Hematopoietic multipotent progenitor cell treated with erythropoietin and hydrocortisone succinate and interleukin-3 and kit ligand, for 6 days (in vitro differentiated cells): ENCODE results near the gene CDC42EP1.

Experiments used
- DNase-seq: peaks from one replicate; pipeline ENCODE4 v3.0.0-alpha.2; 2015

Gene CDC42EP1

DNA sequence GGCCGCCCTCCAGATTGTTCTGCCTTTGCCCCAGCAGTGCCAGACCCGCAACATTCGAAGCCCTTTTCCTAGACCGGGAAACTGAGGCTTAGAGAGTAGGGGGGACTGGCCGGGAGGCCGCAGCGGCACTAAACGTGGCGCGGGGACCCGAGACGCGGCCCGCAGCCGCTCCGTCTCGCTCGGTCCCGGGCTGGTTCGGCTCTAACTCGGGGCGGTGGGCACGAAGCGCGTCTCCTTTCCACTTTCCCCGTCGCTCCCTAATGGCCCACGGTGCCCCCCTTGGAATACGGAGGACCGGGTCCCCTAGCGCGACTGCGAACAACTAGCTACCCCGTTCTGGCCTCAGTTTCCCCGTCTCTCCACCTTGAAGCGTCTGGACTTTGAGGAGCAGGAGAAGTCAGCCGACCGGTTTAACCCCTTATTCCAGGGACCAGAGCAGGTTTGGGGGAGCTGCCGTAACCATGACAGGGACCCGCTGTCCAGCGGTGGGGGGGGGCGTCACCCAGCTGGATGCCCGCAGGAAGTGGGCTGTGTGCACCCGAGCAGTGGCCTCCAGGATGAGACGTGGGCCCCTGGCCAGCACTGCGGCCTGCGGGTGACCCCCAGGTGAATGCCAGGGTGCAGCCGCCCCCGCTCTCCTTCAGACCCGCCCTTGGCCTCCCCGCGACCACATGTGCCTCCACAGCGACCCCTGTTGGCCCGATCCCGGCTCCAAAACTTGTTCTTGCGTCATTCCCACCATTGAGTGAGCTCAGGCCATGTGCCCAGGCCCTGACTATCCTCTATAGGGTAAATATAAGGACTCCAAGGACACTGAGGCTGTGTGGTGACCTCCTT is 1.1 kb downstream of the CDC42EP1 start:
- DNase-seq: peak; percentile 91

GRCh38 chr22:37562049-37562875 is 2.0 kb downstream of the CDC42EP1 start:
- no peak for DNase-seq

DNA sequence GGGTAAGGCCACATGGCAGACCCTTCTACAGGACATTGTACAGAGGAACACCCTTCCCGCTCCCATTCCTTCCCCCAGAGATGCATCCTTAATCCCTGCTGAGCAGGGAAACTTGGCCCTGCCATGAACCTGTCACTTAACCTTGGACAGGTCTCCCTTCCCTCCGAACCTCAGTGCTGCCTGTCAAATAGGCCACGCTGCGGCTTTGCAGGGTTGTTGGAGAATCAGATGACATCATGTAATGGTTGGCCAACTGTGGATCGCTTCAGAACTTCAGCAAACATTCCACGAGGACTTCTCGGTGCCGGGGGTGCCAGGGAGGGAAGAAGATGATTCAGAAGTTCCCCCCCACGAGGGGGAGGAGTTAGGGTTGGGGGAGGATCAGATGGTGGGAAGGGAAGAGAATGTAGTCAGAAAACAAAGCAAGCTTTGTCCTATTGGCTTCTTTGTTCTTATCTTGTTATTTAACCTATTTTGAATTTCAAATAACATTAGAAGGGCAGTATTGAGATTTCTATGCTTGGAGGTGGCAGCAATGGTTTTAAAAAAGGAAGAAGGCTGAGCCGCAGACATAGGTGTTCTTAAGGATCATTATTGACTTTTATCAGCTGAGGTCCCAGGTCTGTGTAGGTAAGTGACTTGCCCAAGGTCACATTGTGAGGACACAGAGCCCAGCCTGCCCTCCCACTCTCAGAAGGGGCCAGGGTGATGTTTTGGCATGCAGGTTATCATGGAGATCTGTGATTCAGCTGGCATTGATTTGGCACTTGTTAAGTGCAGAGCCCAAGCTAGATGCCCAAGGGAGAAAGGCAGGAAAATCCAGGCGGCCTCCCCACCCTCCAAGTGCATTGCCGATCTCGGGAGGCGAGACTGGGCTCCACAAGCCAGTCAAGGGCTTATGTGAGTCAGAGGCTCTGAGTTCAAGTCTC is 3.1 kb downstream of the CDC42EP1 start:
- DNase-seq: no peak

GRCh38 chr22:37564111-37564711 is 3.9 kb downstream of the CDC42EP1 start:
- no peak for DNase-seq

GRCh38 chr22:37565830-37566229 is 5.5 kb downstream of the CDC42EP1 start:
- no peak for DNase-seq

- DNase-seq: no peak
Observed at GRCh38 chr22:37566329-37566837, 6.1 kb downstream of the CDC42EP1 start.

DNA sequence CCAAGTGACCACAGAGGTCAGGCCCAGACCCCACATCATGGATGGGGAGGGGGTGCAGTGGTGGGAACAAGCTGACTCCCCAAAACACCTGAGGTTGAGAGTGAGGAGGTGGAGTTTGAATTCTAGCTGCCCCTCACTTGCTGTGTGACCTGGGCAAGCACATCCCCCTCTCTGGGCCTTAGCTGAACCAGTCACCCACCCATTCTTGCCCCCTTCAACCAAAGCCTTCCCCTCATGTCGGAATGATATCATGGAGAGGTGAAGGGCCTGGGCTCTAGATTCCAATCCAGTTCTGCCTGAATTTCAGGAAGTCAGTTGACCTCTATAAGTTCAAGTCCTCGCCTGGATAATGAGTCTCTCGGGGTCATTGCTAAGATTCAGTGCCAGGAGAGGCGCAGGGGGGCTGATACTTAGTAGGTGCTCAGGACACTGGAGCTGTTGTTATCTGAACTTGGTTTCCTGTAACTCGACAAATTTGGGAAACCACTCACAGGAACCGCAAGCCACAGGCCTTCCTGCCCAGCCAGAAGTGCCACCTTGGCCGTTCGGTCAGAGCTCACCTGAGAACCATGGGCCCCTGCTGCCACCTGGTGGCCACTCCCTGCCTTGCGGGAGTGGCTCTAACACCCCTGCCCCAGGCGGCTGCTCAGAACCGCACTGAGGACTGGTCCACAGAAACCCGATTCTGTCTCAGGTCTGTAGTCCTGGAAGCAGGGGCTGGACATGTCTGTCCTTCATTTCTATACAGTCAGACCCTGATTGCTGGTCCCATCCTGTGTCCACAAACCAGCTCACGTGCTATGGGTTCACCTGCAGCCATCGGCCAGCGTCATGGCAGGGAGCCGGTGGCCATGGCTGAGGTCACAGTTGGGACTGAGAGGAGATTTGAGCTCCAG is 6.9 kb downstream of the CDC42EP1 start:
- peak; percentile 85 for DNase-seq

GRCh38 chr22:37568012-37568411 is 7.7 kb downstream of the CDC42EP1 start:
- DNase-seq: no peak

GRCh38 chr22:37568448-37569008 is 8.2 kb downstream of the CDC42EP1 start:
- DNase-seq: no peak

- no peak for DNase-seq
Observed at GRCh38 chr22:37569009-37569920, 9.0 kb downstream of the CDC42EP1 start.

DNA sequence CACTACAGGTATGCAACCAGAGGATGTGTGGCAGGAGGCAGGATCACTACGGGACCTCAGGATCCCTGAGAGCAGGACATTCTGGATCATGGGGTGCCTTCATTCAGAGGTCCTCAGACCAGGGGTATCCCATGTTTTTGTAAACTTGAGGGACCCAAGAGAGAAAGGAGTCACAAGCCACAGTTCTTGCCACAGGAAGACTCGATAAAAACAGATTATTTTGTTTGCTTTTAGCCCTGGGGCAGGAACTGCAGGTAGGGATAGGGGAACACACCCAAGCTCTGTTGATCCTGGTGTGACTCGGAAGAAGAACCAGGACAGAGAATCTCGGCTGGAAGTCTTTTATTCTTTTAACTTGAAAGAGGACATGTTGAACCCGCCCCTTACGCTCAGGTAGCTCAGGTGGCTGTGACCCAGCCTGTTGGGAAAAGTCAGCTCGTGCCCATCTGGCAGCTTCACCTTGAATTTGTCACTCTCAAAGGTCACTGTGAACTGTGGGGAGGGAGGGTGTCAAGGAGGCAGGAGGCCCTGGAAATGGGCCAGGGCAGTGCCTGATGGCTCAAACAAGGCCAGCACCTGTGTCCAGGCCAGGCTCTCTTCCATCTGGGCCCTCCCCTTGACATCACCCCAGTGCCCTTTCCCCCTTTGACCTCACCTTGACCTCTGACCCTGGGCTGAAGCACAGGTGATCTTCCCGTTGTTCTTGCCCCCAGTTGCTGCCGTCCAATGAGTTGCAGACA is 9.8 kb downstream of the CDC42EP1 start:
- DNase-seq: no peak

DNA sequence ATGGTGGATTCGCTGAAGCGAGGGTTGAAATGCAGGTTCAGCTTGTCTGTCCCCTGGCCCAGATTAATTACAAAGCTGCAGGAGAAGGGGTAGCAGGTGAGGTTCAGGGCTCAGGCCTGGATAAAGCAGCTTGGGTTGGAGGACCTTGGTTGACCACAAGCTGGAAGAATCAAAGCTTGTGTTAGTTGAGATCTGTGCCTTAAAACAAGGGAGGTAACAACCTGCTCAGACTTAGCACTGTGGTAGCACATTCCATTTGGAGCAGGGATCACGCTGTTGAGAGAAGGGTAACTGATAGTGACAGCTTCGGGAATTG is 10.3 kb downstream of the CDC42EP1 start:
- no peak for DNase-seq

GRCh38 chr22:37571258-37571991 is 11.1 kb downstream of the CDC42EP1 start:
- DNase-seq: no peak

GRCh38 chr22:37571992-37572373 is 11.7 kb downstream of the CDC42EP1 start:
- DNase-seq: no peak

DNA sequence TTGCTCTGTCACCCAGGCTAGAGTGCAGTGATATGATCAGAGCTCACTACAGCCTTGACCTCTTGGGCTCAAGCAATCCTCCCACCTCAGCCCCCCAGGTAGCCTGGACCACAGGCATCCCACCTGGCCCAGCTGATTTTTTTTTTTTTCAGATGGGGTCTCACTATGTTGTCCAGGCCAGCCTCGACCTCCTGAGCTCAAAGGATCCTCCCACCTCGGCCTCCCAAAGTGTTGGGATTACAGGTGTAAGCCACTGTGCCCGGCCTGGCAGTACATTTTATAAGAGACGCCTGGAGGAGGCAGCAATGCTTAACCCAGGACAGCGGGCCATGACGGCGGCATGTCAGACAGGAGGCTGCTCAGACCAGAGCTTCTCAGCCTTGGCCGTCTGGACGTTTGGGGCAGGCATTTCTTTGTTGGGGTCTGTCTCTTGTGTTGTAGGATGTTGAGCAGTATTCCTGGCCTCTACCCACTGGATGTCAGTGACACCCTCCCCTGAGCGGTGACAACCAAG is 15.3 kb downstream of the CDC42EP1 start:
- DNase-seq: no peak

DNA sequence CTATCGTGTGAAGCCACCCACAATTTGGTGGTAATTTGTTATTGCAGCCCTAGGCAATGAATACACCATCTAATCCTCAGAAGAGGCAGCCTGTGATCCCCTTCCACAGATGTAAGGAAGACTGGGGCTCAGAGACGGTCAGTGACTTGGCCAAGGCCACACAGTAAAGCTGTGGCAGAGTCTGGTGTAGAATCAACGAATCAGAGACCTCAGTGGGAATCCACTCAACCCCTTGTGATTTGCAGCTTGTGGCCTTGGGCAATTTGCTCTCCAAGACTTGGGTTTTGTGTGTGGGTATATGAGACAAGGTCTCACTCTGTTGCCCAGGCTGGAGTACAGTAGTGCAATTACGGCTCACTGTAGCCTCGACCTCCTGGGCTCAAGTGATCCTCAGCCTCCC is 17.7 kb downstream of the CDC42EP1 start:
- no peak for DNase-seq

GRCh38 chr22:37581504-37581903 is 21.2 kb downstream of the CDC42EP1 start:
- DNase-seq: no peak

DNA sequence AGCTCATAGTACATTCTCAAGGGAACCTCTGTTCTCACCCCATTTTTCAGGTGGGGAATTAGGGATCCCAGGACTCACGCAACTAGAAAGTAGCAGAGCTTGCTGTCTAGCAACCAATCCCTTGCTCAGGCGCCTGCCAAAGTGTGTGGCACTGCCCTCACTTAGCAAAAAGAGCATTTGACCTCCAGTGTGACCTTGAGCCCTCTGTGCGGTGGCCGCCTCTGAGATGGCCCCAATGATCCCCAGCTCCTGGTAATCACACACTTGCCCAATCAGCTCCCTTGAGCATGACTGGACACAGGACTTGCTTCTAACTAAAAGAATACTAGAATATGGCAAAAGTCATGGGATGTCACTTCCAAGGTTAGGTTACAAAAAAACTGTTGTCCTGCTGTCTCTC is 22.2 kb downstream of the CDC42EP1 start:
- no peak for DNase-seq
